Panc1 (cell line): ENCODE data around the gene PDZD2.

Source experiments
- CTCF ChIP-seq: fragments of 450-650 bp; IDR thresholded peaks from 2 replicates; pipeline ENCODE4 v1.5.1; 2017; ENCODE audit warnings: mild to moderate bottlenecking
- POLR2AphosphoS5 ChIP-seq: IDR thresholded peaks from 2 replicates; pipeline ENCODE4 v1.6.1; 2012; ENCODE audit warnings: mild to moderate bottlenecking, low read depth, low read length, moderate library complexity
- REST ChIP-seq, 2 experiments: IDR thresholded peaks; 2 replicates each; pipeline ENCODE4 v1.6.1; 2011 to 2012; ENCODE audit warnings: low read depth in 2 of 2, control low read depth in 1 of 2, low read length in 1 of 2, mild to moderate bottlenecking in 1 of 2, moderate library complexity in 1 of 2; ENCODE audit not compliant: insufficient read depth in 1 of 2
- SIN3A ChIP-seq: IDR thresholded peaks from 2 replicates; pipeline ENCODE4 v1.6.1; 2012; ENCODE audit warnings: low read depth, mild to moderate bottlenecking, low read length, moderate library complexity, borderline replicate concordance; ENCODE audit not compliant: insufficient read depth
- TCF7L2 ChIP-seq: IDR thresholded peaks from 2 replicates; pipeline ENCODE4 v1.6.1; 2011; ENCODE audit warnings: mild to moderate bottlenecking, low read depth, low read length, inconsistent platforms

DNA sequence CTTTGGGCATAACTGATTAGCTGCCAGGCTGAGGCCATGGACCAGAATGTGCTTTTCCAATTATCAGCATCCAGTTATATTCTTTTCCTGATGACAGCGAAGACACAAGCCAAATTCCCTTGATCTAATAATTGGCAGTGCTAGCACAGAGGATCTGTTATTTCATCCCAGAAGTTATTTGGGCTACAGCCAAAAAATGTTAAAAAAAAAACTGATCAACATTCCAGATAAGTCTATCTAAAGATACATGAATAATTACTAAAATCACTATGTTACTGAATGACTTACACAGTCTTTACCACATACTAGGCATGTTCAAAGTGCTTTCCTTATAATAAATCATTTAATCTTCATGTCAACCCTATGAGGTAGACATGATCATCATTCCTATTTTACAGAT, 13.5 kb upstream of the PDZD2 start:
- TF ChIP-seq TCF7L2 = no peak
- TF ChIP-seq CTCF = no peak
- no peak for TF ChIP-seq REST (IDR thresholded peaks at IDR 0.05; ENCODE audit: insufficient read depth in 1 of 2, low read depth in 2 of 2, low read length in 1 of 2)
- no peak for TF ChIP-seq POLR2AphosphoS5
- no peak for TF ChIP-seq SIN3A
